ENCODE data around the gene PTPRN2. TPM values are rescaled to one million over a fixed set of nuclear protein-coding genes. Genes with fewer than 3 reads are reported as not detected.
A peak's percentile ranks its signal among the peaks of the same experiment; 100 is the strongest.

PTPRN2 gene
- total and polyA plus RNA-seq, 2 of the 13 experiments (the other 11 are each of a cell fraction or from before 2014, with no cell fraction given), result 2.5 to 24.2 TPM

DNA sequence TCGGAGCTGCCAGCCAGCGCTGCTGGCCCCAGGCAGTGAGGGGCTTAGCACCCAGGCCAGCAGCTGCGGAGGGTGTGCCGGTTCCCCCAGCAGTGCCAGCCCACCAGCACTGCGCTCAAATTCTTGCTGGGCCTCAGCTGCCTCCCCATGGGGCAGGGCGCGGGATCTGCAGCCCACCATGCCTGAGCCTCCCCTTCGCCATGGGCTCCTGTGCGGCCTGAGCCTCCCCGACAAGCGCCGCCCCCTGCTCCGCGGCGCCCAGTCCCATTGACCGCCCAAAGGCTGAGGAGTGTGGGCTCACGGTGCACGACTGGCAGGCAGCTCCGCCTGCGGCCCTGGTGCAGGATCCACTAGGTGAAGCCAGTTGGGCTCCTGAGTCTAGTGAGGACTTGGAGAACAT is 525.0 kb downstream of the PTPRN2 start (continued):
- TF ChIP-seq AKAP8 (CRISPR knock-in tag; IDR thresholded peaks at IDR 0.05) (no peak), ZIK1 (CRISPR knock-in tag; IDR thresholded peaks at IDR 0.05; ENCODE audit: borderline replicate concordance, low read depth) (no peak)

DNA sequence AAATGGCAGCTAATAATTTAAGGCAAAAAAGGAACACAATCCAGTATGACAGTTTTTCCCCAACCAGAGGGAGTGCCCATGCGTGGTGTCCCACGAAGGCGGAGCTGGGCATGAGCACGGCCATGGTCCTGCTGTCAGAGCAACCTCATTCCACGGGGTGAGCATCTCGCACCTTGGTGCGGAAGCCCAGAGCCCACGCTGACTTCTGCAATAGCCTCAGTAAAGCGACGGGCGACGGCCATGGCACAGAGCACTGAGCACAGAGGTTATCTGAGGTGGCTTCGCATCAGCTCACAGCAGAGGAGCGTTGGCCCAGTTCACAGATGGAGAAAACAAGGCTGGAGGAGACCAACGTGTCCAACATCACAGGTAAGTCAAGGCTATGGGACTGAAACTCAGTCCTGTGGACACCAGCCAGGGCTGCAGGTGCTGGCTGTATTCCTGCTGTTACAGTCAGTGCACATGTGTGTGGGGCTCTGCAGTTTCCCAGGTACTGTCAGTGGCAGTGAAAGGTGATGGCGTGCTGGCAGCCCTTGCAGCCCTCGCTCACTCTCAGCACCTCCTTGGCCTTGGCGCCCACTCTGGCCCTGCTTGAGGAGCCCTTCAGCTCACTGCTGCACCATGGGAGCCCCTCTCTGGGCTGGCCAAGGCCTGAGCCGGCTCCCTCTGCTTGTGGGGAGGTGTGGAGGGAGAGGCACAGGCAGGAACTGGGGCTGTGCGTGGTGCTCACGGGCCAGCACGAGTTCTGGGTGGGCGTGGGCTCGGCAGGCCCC is 525.6 kb downstream of the PTPRN2 start:
- no peaks in the 10 kb centered on the region for H3K36me3 ChIP-seq (replicated peaks in 1 of 2; ENCODE audit: control insufficient read depth in 1 of 2, insufficient read depth in 2 of 2, low read length in 2 of 2)
- no peak for ATAC-seq
- CTCF ChIA-PET (ENCODE audit: low intra/inter-chr PET ratio, low total read pairs), result no interaction called here
- H3K27me3 ChIP-seq (ENCODE audit: control insufficient read depth in 1 of 2, insufficient read depth in 2 of 2, low read length in 2 of 2), result no peaks in the 10 kb centered on the region
- TF ChIP-seq SIX1 (CRISPR knock-in tag; IDR thresholded peaks at IDR 0.05; ENCODE audit: borderline replicate concordance) (no peak), ZNF629 (CRISPR knock-in tag; conservative IDR thresholded peaks at IDR 0.05) (peak; percentile 31; the same call in 1 of the 2 replicates), ZNF430 (CRISPR knock-in tag; IDR thresholded peaks at IDR 0.05) (no peak), U2AF2 (IDR thresholded peaks at IDR 0.05; ENCODE audit: low read depth, low read length) (no peak), ZSCAN21 (CRISPR knock-in tag; IDR thresholded peaks at IDR 0.05; ENCODE audit: borderline replicate concordance) (no peak)
- TF ChIP-seq, protein P1, sequence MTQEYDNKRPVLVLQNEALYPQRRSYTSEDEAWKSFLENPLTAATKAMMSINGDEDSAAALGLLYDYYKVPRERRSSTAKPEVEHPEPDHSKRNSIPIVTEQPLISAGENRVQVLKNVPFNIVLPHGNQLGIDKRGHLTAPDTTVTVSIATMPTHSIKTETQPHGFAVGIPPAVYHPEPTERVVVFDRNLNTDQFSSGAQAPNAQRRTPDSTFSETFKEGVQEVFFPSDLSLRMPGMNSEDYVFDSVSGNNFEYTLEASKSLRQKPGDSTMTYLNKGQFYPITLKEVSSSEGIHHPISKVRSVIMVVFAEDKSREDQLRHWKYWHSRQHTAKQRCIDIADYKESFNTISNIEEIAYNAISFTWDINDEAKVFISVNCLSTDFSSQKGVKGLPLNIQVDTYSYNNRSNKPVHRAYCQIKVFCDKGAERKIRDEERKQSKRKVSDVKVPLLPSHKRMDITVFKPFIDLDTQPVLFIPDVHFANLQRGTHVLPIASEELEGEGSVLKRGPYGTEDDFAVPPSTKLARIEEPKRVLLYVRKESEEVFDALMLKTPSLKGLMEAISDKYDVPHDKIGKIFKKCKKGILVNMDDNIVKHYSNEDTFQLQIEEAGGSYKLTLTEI (CRISPR knock-in tag; conservative IDR thresholded peaks at IDR 0.05), result no peak
- TF ChIP-seq, protein P2, sequence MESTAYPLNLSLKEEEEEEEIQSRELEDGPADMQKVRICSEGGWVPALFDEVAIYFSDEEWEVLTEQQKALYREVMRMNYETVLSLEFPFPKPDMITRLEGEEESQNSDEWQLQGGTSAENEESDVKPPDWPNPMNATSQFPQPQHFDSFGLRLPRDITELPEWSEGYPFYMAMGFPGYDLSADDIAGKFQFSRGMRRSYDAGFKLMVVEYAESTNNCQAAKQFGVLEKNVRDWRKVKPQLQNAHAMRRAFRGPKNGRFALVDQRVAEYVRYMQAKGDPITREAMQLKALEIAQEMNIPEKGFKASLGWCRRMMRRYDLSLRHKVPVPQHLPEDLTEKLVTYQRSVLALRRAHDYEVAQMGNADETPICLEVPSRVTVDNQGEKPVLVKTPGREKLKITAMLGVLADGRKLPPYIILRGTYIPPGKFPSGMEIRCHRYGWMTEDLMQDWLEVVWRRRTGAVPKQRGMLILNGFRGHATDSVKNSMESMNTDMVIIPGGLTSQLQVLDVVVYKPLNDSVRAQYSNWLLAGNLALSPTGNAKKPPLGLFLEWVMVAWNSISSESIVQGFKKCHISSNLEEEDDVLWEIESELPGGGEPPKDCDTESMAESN (CRISPR knock-in tag; conservative IDR thresholded peaks at IDR 0.05), result no peak
- TF ChIP-seq, protein P3, sequence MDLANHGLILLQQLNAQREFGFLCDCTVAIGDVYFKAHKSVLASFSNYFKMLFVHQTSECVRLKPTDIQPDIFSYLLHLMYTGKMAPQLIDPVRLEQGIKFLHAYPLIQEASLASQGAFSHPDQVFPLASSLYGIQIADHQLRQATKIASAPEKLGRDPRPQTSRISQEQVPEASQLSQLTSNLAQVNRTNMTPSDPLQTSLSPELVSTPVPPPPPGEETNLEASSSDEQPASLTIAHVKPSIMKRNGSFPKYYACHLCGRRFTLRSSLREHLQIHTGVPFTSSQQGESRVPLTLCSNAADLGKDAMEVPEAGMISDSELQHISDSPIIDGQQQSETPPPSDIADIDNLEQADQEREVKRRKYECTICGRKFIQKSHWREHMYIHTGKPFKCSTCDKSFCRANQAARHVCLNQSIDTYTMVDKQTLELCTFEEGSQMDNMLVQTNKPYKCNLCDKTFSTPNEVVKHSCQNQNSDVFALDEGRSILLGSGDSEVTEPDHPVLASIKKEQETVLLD (CRISPR knock-in tag; IDR thresholded peaks at IDR 0.05; ENCODE audit: low read depth), result no peak
- no peak overlapping the region for H3K4me3 ChIP-seq (replicated peaks in 1 of 3; ENCODE audit: insufficient read depth in 1 of 3, low read depth in 2 of 3, low read length in 3 of 3)
- H3K27ac ChIP-seq (ENCODE audit: extremely low read length, insufficient read depth, low read length), result no peak overlapping the region
- H4K20me1 ChIP-seq (ENCODE audit: insufficient read depth, low read length), result peaks cover 5% of the 10 kb centered on the region; the same call in 1 of the 2 replicates
- H3K4me2 ChIP-seq (ENCODE audit: low read depth, low read length), result no peak overlapping the region
- no peaks in the 10 kb centered on the region for H3K9me3 ChIP-seq (ENCODE audit: low read length)
- H2AFZ ChIP-seq (ENCODE audit: low read length), result no peak overlapping the region
- no peak for DNase-seq (ENCODE audit: low spot score)
- no peak for FAIRE-seq
- intact Hi-C loops (cut with micrococcal nuclease; ENCODE audit: unreplicated experiment), result no loop called here
- no TSS peak for BruUV-seq (replicated peaks)
- POLR2A ChIA-PET, result no interaction called here
- no peak overlapping the region for H3K9ac ChIP-seq (ENCODE audit: insufficient read depth, low read depth, low read length)
- no peaks in the 10 kb centered on the region for H3K79me2 ChIP-seq (ENCODE audit: insufficient read depth, low read length)
- 87% methylated on average over 6 of the region's 24 CpGs for WGBS (ENCODE audit: low lambda C conversion rate)
- no peaks in the 10 kb centered on the region for H3K4me1 ChIP-seq (ENCODE audit: insufficient read depth, low read length)
- in situ Hi-C loops (cut with HindIII; ENCODE audit: extremely low pct_ligation_motif_present, low pct_unique_long_range_greater_than_20kb), result loop anchor here (25.0 kb wide), 1 partner anchor 300 kb away; no protein-coding TSS in a partner anchor
